K562 (cell line): ENCODE measurements around the gene MARS1. TPM values are rescaled to one million over a fixed set of nuclear protein-coding genes. Genes with fewer than 3 reads are reported as not detected.

Experiments used
- ARID1B ChIP-seq: fragments of 450-650 bp; IDR thresholded peaks from 2 replicates; pipeline ENCODE4 v1.6.1; 2016; ENCODE audit warnings: antibody characterized with exemption, mild to moderate bottlenecking, inconsistent platforms
- C11orf30 ChIP-seq: fragments of 450-650 bp; IDR thresholded peaks from 2 replicates; pipeline ENCODE4 v1.6.1; 2016; ENCODE audit warnings: low read depth, mild to moderate bottlenecking
- HDAC8 ChIP-seq: fragments of 450-650 bp; IDR thresholded peaks from 2 replicates; pipeline ENCODE4 v1.6.1; 2016; ENCODE audit warnings: mild to moderate bottlenecking, missing genetic modification characterization, moderate library complexity, missing compliant biosample characterization
- NFIX ChIP-seq: fragments of 250-450 bp; sonication (Bioruptor Pico); IDR thresholded peaks from 2 replicates; pipeline ENCODE4 v1.4.0; 2020; ENCODE audit warnings: low read depth, mild to moderate bottlenecking, moderate library complexity
- PURB ChIP-seq: sonication (generic); formaldehyde crosslinking; IDR thresholded peaks from 2 replicates; pipeline ENCODE4 v1.9.0; 2021; ENCODE audit warnings: low read depth, mild to moderate bottlenecking, missing genetic modification reagents
- SAP30 ChIP-seq: fragments of 200-600 bp; sonication (generic); IDR thresholded peaks from 2 replicates; pipeline ENCODE4 v1.6.1; 2012; ENCODE audit warnings: borderline replicate concordance, low read depth, mild to moderate bottlenecking, moderate library complexity, low read length, control low read depth, inconsistent platforms; ENCODE audit not compliant: insufficient read depth, poor library complexity, severe bottlenecking
- SMAD3 ChIP-seq: fragments of 450-650 bp; formaldehyde crosslinking; conservative IDR thresholded peaks from 2 replicates; pipeline ENCODE4 v1.4.0; 2020; ENCODE audit warnings: mild to moderate bottlenecking
- SRSF3 ChIP-seq: fragments of 200-400 bp; formaldehyde crosslinking; IDR thresholded peaks from 2 replicates; pipeline ENCODE4 v1.6.1; 2016; ENCODE audit warnings: mild to moderate bottlenecking, low read length, moderate library complexity; ENCODE audit not compliant: insufficient read depth
- XRCC4 ChIP-seq: IDR thresholded peaks from one replicate; pipeline ENCODE4 v1.6.1; 2011; ENCODE audit not compliant: insufficient read depth, insufficient read length; ENCODE audit errors: extremely low read depth
- ZNF41 ChIP-seq: fragments of 250-450 bp; sonication (Bioruptor Pico); conservative IDR thresholded peaks from 2 replicates; pipeline ENCODE4 v1.4.0; 2020; ENCODE audit warnings: mild to moderate bottlenecking
- polyA plus RNA-seq, 8 experiments: library from polyadenylated mRNA; depleted of rRNA in 4 of 8; stranded (reverse) in 5 of 8; unstranded in 3 of 8; fragments of >200 nt; fragmentation: Nextera tagmentation in 2 of 8; fragmentation: Illumina TruSeq in 1 of 8; extraction: Ambion mirVana in 2 of 8; extraction: Trizol in 1 of 8; gene quantifications; 2 replicates each; pipeline versions ENCODE4 v1.2.1 to v1.2.3, GENCODE V29; 2011 to 2014; ENCODE audit warnings: inconsistent platforms in 1 of 8, missing spikeins in 1 of 8
- total RNA-seq, 7 experiments: library from RNA; depleted of rRNA in 6 of 7; stranded (reverse); fragments of >200 nt in 6 of 7; fragmentation: Illumina TruSeq in 2 of 7; extraction: Trizol in 2 of 7; gene quantifications; 2 replicates each; pipeline versions ENCODE4 v1.2.1 to v1.2.3, GENCODE V29; 2011 to 2021; ENCODE audit warnings: low replicate concordance in 1 of 7
- TF ChIP-seq, protein P1 (sequence below): fragments of 450-650 bp; IDR thresholded peaks from 2 replicates; pipeline ENCODE4 v1.6.1; 2016; ENCODE audit warnings: mild to moderate bottlenecking, moderate library complexity
- TF ChIP-seq, protein P2 (sequence below): fragments of 250-450 bp; sonication (Bioruptor Pico); IDR thresholded peaks from 2 replicates; pipeline ENCODE4 v1.4.0; 2020; ENCODE audit warnings: mild to moderate bottlenecking, moderate library complexity

Gene MARS1
- total and polyA plus RNA-seq, 9 of the 15 experiments (the other 6 are each of a cell fraction or from before 2014, with no cell fraction given) = 117 to 382 (median 220) TPM

DNA sequence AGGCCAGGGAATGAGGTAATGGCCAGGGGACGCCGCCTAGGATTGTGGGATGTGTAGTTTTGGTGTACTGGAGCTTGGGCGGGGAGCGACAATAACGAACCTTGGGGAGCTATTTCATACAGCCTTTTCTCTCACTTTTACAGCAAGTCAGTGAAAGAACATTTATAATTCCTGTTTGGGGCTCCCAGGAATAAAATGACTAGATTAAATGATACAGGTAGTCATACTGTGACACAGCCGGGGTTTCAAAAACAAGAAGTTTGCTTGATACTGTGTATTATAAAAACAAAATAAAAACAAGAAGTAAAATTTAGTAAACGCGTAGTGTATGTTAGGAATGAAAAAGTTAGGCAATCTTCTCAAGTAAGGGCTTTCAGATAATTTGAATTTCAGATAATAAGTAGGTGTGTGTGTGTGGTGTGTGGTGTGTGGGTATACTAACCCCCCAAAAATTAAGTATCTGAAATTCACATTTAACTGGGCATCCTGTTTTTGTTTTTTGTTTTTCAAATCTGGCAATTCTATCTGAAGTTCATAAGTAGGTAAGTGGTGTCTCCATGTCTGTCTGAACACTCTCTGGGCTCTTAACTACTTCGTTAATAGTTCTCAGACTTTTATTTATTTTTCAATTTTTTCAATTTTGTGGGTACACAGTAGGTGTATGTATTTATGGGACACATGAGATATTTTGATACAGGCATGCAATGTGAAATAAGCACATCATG, 59.6 kb downstream of the MARS1 start (continued):
- TF ChIP-seq, protein P1, sequence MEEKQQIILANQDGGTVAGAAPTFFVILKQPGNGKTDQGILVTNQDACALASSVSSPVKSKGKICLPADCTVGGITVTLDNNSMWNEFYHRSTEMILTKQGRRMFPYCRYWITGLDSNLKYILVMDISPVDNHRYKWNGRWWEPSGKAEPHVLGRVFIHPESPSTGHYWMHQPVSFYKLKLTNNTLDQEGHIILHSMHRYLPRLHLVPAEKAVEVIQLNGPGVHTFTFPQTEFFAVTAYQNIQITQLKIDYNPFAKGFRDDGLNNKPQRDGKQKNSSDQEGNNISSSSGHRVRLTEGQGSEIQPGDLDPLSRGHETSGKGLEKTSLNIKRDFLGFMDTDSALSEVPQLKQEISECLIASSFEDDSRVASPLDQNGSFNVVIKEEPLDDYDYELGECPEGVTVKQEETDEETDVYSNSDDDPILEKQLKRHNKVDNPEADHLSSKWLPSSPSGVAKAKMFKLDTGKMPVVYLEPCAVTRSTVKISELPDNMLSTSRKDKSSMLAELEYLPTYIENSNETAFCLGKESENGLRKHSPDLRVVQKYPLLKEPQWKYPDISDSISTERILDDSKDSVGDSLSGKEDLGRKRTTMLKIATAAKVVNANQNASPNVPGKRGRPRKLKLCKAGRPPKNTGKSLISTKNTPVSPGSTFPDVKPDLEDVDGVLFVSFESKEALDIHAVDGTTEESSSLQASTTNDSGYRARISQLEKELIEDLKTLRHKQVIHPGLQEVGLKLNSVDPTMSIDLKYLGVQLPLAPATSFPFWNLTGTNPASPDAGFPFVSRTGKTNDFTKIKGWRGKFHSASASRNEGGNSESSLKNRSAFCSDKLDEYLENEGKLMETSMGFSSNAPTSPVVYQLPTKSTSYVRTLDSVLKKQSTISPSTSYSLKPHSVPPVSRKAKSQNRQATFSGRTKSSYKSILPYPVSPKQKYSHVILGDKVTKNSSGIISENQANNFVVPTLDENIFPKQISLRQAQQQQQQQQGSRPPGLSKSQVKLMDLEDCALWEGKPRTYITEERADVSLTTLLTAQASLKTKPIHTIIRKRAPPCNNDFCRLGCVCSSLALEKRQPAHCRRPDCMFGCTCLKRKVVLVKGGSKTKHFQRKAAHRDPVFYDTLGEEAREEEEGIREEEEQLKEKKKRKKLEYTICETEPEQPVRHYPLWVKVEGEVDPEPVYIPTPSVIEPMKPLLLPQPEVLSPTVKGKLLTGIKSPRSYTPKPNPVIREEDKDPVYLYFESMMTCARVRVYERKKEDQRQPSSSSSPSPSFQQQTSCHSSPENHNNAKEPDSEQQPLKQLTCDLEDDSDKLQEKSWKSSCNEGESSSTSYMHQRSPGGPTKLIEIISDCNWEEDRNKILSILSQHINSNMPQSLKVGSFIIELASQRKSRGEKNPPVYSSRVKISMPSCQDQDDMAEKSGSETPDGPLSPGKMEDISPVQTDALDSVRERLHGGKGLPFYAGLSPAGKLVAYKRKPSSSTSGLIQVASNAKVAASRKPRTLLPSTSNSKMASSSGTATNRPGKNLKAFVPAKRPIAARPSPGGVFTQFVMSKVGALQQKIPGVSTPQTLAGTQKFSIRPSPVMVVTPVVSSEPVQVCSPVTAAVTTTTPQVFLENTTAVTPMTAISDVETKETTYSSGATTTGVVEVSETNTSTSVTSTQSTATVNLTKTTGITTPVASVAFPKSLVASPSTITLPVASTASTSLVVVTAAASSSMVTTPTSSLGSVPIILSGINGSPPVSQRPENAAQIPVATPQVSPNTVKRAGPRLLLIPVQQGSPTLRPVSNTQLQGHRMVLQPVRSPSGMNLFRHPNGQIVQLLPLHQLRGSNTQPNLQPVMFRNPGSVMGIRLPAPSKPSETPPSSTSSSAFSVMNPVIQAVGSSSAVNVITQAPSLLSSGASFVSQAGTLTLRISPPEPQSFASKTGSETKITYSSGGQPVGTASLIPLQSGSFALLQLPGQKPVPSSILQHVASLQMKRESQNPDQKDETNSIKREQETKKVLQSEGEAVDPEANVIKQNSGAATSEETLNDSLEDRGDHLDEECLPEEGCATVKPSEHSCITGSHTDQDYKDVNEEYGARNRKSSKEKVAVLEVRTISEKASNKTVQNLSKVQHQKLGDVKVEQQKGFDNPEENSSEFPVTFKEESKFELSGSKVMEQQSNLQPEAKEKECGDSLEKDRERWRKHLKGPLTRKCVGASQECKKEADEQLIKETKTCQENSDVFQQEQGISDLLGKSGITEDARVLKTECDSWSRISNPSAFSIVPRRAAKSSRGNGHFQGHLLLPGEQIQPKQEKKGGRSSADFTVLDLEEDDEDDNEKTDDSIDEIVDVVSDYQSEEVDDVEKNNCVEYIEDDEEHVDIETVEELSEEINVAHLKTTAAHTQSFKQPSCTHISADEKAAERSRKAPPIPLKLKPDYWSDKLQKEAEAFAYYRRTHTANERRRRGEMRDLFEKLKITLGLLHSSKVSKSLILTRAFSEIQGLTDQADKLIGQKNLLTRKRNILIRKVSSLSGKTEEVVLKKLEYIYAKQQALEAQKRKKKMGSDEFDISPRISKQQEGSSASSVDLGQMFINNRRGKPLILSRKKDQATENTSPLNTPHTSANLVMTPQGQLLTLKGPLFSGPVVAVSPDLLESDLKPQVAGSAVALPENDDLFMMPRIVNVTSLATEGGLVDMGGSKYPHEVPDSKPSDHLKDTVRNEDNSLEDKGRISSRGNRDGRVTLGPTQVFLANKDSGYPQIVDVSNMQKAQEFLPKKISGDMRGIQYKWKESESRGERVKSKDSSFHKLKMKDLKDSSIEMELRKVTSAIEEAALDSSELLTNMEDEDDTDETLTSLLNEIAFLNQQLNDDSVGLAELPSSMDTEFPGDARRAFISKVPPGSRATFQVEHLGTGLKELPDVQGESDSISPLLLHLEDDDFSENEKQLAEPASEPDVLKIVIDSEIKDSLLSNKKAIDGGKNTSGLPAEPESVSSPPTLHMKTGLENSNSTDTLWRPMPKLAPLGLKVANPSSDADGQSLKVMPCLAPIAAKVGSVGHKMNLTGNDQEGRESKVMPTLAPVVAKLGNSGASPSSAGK = no peak
- TF ChIP-seq SAP30 (no peak), ZNF41 (CRISPR knock-in tag) (no peak), HDAC8 (tag) (no peak), PURB (CRISPR knock-in tag) (no peak), SMAD3 (CRISPR knock-in tag) (no peak), XRCC4 (no peak), C11orf30 (no peak), SRSF3 (no peak), ARID1B (no peak), NFIX (CRISPR knock-in tag) (no peak)
- TF ChIP-seq, protein P2, sequence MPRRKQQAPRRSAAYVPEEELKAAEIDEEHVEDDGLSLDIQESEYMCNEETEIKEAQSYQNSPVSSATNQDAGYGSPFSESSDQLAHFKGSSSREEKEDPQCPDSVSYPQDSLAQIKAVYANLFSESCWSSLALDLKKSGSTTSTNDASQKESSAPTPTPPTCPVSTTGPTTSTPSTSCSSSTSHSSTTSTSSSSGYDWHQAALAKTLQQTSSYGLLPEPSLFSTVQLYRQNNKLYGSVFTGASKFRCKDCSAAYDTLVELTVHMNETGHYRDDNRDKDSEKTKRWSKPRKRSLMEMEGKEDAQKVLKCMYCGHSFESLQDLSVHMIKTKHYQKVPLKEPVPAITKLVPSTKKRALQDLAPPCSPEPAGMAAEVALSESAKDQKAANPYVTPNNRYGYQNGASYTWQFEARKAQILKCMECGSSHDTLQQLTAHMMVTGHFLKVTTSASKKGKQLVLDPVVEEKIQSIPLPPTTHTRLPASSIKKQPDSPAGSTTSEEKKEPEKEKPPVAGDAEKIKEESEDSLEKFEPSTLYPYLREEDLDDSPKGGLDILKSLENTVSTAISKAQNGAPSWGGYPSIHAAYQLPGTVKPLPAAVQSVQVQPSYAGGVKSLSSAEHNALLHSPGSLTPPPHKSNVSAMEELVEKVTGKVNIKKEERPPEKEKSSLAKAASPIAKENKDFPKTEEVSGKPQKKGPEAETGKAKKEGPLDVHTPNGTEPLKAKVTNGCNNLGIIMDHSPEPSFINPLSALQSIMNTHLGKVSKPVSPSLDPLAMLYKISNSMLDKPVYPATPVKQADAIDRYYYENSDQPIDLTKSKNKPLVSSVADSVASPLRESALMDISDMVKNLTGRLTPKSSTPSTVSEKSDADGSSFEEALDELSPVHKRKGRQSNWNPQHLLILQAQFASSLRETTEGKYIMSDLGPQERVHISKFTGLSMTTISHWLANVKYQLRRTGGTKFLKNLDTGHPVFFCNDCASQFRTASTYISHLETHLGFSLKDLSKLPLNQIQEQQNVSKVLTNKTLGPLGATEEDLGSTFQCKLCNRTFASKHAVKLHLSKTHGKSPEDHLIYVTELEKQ (CRISPR knock-in tag) = no peak
